Mucosa of gallbladder (tissue), 1 donor: ENCODE data around the gene CSMD2. TPM values are rescaled to one million over a fixed set of nuclear protein-coding genes. Genes with fewer than 3 reads are reported as not detected.

Source experiments
- DNase-seq: peaks from one replicate; pipeline ENCODE4 v3.0.0-alpha.2; 2020; ENCODE audit warnings: low spot score
- total RNA-seq: library from RNA; stranded (reverse); gene quantifications from one replicate; pipeline ENCODE4 v1.2.1, GENCODE V29; 2021
- donor health status: DM: no; HTN: no; CAD: no.

The CSMD2 gene
- total RNA-seq, 1 donor from 2014 or later: 6.5 TPM

DNA sequence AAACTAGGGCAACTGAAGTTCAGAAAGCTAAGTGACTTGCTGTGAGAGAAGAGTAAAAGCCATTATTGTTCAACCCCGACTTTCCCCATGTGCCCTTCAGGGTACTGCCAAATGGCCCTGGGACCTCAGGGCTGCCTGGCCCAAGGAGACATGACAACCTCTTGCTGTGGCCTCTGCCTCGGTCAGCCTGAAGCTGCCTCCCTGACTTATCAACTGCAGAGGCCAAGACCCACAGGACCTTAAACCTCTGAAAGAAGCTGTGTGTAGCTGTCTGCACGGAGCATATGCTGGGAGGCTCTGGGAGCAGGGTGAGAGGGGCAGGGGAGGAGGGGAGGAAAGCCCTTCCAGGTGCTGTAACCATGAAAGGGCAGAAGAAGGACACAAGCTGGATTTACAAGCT, 265.3 kb downstream of the CSMD2 start:
- DNase-seq: no peak

DNA sequence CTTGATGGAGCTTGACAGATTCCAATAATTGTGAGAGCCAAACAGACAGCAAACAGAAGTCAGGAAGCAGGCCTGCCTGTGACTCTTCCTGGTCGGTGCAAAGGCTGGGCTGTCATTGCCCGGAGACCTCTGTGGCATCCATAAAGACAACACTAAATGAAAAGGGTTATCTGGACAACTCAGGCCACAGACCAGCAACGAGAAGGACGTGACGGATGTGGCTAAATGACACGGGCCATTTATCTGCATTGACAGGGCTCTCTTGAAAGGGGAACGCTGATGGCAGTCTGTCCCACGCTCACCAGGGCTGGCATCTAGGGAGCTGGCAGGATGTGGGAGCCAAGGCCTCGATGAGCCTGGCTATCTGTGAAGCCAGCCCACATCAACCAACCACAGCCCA, 266.1 kb downstream of the CSMD2 start:
- DNase-seq: no peak

DNA sequence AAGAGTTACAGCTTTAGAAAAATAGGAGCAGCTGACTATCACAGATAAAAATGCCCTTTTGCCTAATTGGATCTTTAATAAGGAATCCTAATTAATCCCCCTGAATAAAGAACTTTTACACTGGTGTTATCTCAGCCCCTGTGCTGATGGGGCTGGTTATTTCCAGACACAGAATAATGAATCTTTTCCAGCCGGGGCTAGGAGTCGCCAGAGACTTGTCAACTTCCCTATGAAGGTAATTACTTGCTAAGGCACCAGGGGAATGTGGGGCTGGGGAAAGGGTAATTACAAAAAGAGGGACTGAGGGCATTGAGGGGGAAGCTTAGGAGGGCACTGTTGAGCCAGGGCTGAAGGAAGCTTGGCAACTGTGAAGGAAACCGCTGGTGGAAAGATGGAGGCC, 266.6 kb downstream of the CSMD2 start:
- DNase-seq: no peak

DNA sequence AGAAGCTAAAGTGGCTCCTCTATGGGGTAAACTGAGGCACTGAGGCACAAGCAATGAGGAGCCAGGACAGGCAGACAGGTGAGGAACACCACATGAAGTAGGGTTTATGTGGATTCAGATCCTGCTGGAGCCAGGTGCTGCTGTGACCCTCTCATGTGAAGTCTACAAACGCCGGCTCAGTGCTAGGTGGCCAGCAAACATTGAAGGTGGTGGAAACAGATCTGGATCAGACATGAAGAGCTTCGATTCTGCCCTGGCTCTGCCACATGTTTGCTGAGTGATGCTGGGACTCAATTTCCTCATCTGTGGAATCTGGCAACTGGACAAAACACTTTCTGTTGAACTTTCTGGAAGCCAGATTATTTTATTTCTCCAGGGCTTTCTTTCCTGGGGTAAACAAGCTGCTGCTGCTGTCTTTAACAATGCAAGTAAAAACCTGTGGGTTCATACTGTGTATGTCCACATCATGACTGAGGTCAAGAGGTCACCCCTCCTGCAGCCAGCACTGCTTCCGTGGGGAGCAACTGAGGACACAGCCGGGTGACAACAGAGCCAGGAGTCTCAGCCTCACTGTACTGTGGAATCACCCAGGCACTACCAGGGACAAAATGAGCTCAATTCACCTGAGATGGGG, 267.8 kb downstream of the CSMD2 start:
- DNase-seq: no peak

DNA sequence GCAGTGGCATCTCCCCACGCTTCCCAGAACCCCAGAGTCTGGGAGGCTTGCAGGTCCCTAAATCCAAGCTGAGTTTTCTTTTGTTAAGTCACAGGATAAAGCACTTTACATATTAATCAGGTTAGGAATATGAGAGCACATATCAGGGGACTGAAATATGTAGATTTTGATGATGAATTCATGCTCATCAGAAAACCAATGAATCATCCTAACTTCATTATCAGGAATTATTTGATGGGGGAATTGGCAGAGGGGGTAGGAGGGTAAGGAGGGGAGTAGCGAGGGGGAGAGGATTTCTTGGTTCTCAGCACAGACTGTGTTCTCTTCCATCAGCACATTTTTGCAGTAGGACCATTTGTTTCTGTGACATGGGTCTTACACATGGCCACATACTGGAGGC, 269.1 kb downstream of the CSMD2 start:
- DNase-seq: no peak

DNA sequence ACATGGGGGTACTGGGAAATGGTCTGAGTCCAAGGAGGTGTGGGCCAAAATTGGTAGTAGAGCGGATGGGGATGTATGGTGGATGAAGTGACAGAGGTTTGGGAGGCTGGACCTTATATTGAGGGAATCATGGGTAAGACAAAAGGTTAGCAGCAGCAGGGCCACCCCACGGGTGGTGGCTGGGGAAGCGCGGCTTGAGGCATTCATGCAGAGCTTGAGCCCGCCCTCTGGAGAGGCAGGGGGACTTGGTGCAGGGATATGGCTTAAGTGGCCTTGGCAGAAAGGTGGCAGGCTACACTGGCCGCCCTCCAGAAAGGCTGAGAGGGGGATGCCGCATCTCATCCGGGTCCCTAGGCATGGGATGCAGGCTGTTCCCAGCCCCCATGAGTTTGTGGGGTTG, 269.6 kb downstream of the CSMD2 start:
- no peak for DNase-seq

DNA sequence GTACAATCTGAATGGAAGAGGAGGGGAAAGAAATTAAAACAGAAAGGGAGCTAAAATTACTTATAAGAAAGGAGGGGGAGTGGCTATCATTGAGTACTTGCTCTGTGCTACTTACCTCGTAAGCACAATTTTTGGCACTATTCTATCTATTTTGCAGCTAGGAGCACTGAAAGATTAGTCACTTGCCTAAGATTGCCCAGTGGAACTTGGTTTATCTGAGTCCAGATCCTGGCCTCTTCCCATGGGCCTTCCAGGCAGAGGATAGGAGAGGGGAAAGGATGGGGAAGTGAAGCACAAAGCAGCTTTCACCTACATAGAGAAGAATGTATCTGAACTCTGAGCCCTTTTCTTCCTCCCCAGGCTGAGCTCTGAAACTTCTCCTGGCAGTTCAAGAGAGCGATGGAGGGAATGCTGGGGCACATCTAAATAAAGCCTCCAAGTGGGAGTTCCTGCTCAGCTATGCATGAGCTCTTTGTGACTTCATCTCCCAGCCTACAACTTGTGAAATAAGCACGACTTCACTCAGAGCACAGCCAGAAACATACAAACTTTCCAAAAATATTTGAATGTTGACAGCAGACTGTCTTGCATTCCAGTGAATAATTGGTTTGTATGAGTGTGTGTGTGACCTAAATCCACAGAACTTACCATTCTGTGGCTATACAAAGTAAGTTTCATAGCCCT, 271.7 kb downstream of the CSMD2 start:
- DNase-seq: no peak

DNA sequence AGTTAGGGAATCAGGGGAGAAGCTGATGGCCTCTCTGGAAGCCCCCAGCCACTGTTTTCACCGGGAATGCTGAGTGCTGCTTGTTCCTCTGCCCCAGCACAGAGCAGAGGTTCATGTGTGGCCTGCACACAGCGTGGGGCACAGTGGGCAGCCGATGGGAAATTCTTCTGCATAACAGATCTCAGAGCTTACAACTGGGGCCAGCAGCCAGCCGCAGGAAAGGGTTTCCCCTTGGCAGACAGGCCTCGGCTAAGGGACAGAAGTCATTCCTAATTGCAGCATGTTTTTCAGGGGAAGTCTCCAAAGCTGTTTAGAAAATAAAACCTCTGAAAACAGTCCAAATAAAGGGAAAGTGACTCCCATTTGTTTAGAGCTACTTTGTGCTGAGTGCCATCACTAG, 278.5 kb downstream of the CSMD2 start:
- DNase-seq: no peak

DNA sequence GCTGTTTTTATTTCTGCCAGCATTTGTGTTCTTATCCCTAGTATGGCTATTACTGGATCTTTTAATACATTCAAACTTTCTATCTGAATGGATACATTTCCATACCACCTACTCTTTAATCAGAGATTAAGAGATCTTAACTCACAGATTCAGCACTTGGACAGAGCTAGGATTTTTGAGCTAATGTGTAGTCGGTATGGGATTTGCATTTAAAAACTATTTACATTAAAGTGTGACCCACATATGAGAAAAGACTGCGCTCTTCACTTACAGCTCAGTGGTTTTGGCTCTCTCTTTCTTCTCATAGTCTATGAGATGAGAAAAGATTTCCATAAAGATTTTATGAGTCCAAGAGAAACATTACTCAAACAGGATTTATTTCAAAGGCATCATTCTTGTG, 284.7 kb downstream of the CSMD2 start:
- DNase-seq: no peak

DNA sequence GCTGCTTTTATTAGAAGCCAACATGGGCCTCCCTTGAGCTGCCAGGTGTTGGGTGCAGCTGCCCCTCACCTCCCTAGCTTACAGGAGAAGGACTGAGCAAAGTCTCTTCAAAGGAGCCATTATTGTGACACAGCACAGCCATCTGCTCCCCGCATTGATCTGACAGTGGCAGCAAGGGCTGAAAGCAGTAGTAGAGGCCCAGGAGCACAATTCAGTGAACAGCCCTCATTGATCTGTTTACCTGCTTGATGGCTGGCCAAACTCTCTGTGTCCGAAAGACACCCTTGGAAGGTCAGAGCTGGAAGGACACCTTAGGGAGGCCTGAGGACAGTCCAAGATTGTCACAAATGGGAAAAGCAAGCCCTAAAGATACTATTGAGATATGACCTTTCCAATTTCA, 286.6 kb downstream of the CSMD2 start:
- DNase-seq: peak; percentile 56

DNA sequence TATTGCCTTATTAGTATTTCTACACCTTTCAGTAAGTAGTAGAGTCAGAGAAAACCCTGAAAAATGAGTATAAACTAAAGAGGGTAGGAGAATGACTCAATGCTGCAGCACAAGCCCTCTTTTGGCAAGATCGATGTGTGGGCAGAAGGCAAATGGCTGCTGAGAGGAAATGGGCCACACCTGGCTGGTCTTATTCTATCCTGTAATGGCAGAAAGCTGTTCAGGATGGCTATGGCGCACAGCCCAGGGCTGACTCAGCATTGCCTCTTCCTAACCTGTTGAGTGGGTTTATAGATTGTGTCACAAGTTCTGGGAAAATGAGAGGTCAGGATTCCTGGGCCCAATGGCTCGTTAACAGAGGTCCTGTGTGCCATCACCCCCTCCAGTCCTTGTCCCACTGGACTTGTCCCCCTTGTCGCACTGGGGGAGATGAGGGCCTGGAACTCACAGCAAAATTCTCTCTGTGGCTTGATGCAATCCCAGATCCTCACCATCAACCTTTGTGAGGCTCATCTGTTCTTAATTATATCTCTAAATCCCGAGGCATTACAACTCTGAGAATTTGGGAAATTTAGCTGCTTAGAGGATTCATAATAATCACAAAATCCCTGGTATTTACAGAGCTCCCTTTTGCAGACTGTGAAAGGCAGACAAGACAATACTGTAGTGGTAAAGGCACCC, 287.9 kb downstream of the CSMD2 start:
- no peak for DNase-seq

DNA sequence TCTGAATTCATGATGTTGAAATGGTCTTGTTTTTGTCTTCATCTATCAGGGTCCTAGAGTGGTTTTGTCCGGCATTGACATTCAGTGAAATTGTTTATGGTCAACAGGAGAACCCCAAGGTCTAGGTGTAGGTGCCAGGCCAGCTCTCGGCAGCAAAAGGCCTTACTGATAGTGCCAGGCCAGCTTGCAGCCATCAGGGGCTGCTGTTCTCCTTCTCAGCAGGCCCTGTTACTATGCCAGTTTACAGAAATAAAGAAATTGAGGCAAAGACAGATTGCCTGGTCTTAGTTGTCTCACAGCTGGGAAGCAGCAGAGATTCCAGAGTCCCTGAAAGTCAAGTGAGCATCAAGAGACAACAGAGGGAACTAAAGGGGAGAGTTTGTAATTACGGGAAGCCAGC, 289.2 kb downstream of the CSMD2 start:
- no peak for DNase-seq

DNA sequence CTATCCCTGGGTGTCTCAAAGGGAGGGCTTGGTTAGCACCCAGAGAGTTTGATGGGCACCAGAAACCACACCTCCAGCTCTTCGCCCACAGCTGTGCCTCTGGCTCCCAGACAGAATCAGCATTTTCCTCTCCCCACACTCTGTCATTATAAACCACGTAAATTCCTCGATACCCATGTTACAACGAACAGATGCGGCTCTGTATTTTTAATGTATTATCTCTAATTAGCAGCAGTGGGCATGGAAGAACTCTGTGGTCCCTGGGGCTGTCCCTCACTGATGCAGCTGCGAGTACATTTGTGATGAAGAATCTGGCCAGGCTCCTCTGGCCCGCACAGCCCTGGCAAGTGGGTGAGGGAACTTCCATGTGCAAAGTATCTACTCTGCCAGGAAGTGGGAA, 290.4 kb downstream of the CSMD2 start:
- no peak for DNase-seq

DNA sequence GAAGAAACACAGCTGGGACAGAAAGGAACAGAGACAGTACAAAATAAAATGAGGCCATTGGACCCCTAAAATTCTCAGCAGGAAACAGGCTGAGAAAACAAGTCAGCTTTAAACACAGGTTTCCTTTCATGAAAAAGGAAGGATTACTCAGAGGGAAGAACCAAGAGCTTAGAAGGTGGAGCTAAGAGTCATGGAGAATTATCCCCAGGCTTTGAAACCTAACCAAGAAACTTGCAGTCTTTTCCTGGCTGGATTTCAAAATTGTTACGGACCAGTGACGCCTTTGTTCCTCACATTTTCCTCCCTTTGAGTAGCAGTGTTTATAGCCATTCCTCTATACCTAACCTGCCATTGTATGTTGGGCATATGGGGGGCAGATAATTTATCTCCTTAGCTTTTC, 292.3 kb downstream of the CSMD2 start:
- no peak for DNase-seq

DNA sequence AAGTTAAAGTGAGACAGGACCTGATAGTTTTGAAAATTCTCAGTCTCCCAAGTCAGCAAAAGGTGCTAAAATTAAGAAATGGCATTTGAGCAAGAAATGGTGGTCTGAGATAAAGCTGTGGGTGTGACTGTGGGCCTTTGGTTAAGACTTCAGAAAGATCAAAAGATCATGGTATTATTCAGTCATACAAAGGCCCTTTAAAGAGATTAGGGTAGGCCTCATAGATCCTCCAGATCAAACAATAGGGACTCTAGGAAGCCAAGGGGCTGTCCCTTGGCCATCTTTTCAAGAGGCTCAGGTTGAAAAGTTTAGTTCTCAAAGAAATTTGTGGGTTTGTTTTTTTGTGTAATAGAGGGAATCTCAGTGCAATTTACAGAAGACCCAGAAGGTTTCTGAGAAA, 292.8 kb downstream of the CSMD2 start:
- DNase-seq: no peak

DNA sequence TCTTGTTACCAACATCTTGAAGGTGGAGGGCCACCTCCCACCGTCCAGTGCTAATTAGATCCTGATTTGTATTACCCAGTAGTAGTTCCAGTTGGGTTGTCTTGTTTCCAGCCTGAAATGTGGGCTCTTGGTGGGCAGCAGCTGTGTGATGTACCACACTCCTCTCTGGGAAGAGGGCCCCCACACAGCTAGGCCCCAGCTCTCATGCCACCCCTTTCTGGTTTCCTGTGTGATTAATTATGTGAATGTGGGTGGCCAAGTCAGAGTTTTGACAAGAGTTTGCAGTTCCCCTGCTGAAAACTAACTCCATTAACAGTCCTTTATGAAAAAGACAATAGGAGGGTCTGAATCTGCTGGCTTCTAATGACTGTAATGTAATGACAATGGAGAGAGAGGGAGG, 297.3 kb downstream of the CSMD2 start:
- no peak for DNase-seq

DNA sequence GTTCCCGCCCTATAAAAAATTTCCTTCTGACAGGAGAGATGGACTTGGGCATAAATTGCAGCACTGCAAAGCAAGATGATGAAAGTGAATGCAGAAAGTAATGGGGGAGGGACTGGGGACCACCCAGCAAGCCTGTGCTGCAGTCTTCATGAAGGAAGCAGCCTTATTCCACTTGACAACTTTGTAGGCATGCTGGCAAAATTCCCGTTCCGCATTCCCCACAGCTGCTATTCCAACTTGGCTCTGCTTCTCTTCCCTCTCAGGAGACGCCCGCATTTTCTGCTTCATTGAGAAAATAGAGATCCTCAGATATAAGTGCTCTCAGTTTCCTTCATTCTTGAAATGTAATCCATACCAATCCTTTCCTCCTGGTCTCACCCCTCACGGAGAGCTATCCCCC, 298.7 kb downstream of the CSMD2 start:
- no peak for DNase-seq

DNA sequence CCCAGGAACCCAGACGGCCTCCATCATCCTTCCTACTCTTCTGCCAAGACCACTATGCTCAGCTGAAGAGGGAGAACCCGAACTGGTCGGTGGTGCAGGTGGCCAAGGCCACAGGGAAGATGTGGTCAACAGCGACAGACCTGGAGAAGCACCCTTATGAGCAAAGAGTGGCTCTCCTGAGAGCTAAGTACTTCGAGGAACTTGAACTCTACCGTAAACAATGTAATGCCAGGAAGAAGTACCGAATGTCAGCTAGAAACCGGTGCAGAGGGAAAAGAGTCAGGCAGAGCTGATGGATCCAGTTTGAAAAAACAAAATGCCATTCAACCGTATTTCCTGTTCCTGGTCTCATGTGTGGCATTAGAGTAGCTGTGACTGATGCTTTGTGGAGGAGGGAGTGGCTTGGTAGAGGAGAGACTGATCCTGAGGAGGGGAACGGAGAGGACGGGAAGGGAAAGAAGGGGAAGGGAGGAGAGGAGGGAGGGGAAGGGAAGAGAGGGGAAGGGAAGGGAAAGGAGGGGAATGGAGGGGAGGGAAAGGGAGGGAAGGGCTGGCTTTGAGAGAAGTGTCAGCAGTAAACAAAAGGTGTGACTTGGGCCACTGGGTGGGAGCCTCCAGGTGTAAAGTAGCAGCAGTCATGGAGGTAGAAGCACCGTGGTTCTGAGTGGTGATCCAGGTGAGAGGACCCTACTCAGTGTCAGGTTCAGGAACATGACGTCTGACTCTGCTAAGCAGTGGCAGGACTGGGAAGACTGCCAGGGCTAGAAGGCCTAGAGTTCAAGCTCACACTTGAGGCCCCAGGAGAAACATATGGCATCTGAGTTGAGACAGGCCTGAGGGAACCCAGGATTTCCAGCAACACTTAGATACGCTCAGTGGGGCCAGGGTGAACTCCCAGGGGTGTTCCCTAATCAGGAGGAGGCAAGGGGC, 300.3 kb downstream of the CSMD2 start:
- DNase-seq: no peak

DNA sequence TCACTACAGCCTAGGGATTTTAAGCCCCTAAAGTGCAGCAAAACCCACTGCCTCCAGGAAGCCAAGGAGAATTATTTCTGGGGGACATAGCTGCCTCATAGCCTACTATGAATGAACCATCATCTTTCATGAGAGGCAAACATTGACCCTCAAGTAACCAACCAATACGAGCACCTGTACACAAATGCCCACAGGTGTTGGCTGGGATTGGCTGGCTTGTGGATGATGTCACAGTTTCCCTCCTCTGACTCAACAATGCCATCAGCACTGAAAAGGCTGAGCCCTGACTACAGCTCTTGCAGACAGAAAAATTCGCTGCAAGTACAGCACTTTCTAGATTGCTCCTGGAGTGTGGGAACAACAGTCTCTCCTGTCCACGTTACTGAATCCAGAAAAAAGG, 301.3 kb downstream of the CSMD2 start, which contains the start of gene HMGB4:
Gene HMGB4 (plus strand): TSS at position 301 of the 400 bp plus-strand sequence. CDS start 113 bp downstream, outside the sequence.
- DNase-seq: no peak

DNA sequence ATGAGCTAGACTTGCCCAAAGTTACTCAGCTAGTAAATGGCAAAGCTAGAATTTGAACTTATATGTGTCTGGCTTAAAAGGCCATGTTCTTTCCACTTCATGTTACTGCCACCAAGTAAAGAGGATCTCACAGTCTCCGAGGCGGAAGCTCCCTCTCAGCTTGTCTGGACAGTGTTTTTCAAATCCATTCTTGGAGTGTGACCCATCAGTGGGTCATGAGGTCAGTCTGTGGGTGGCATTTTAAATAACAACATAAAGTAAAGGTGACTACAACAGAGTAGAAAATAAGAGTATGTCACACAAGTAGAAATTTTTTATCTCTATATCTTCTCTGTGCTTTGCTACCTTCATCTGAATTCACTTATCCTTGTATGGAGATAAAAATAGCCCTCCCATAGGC, 304.4 kb downstream of the CSMD2 start:
- DNase-seq: no peak

DNA sequence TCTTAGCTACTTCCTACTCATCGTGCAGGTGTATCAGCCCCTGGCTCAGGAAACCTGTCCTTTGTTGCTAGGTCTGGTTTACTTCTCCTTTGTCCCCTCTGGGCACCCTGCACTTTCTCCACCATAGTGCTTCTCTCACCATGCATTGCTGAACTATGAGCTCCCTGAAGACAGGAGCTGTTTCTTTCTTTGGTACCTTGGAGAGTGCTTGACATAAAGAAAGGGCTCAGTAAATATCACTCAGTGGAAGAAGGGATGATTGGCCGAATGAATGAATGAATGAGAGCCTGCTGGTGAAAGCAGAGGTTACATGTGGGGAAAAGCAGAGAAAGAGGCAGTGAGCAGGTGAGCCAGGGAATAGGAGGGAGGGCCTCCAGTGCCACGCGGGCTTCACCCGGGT, 310.9 kb downstream of the CSMD2 start:
- no peak for DNase-seq

DNA sequence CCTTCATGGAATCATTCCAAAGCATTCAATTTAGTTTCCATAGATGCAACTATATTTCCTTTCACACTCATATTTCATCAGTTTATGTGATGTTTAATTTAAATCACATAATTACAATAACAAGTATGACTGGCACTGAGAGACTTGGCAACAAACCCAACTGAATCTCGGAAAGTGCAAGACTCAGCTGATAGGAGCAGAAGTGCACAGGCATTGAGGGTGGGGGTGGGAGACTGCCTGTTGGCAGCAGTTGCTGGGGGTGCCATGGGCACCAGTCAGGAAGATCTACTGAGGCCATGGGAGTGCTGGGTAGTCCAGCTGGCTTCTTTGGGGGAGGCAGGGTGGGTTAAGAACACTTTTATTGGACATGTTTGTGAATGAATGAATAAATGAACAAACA, 311.6 kb downstream of the CSMD2 start:
- DNase-seq: no peak
